HG02973 (cell line): ENCODE measurements around the gene STAMBP.
A peak's percentile ranks its signal among the peaks of the same experiment; 100 is the strongest.
"Not testable (repeated sequence)": the region's sequence is repeated elsewhere in the genome, so short reads cannot be mapped to it uniquely, and the experiment has no call there.

Source experiments
- ATAC-seq: cut with Tn5 transposase; IDR thresholded peaks from one replicate; pipeline ENCODE4 v1.9.1; 2021; ENCODE audit warnings: moderate library complexity; ENCODE audit not compliant: unreplicated experiment

The STAMBP gene

DNA sequence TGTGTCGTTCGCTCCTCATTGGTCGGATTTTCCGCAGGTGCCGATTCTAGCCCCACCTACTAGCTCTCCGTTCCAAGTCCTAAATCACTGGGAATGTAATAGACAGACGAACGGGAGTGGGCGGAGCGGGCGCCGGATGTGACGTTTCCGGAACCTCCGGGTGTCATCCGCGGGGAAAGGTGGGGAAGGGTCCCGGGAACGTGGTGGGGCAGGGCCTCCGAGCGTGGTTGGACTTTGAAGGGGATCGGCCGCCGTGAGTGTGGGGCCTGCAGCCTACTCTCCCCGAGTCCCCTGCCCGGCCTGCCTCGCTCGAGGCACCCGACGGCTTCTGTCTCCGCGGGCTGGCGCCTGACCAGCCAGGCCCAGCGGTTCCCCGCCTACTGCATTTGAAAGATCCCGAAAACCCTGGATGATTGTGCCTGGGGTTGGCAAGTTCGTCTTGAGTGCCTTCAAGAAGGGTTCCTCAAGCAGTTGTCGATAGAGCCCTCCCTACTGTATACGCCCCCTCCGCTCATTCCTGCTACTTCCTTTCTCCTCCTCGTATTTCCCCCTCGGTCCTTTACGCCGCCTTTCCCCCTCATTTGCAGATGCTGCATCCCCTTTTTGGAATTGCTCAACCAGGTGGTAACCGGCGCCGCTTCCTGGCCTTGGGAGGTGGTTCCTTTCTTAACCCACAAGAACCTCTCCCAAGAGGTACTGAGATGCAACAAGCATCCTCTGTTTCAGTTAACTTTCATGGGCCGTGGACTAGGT lies at the start of gene STAMBP:
Gene STAMBP, plus strand, starts transcription at position 144 of the 753 bp plus-strand sequence. CDS start 1,896 bp downstream, outside the sequence.
- peak; percentile 70 for ATAC-seq

- ATAC-seq = peak; percentile 99
These were observed 49.1 kb upstream of the STAMBP start, which contains the start of gene DUSP11 for GRCh38 chr2:73779467-73780236. DUSP11 (minus strand) TSS chr2:73780103; CDS start chr2:73779974, 129 bp downstream.

DNA sequence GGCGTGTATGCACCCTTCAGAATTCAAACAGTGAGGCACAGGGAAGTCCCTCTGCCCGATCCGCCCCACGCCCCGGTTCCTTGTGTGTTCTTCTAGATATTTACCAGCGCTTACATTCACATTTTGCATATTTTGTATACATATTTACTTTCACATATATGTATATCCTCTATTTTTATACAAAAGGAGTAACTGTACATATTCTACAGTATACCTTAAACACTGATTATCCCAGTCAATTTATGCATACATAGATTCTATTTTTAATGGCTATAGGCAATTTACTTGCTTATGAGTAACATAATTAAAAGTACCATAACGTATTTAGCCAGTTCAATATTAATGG lies 48.6 kb upstream of the STAMBP start:
- no peak for ATAC-seq

DNA sequence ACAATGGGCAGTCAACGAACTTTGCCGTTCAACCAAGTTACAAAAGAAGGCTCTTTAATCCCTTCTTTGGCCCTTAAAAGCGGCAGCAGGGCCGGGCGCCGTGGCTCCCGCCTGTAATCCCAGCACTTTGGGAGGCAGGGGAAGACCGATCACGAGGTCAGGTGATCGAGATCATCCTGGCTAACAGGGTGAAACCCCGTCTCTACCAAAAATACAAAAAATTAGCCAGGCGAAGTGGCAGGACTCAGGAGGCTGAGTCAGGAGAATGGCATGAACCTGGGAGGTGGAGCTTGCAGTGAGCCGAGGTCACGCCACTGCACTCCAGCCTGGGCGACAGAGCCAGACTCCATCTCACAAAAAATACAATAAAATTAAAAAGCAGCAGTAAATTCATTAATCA lies 45.4 kb upstream of the STAMBP start:
- not testable (repeated sequence) for ATAC-seq

DNA sequence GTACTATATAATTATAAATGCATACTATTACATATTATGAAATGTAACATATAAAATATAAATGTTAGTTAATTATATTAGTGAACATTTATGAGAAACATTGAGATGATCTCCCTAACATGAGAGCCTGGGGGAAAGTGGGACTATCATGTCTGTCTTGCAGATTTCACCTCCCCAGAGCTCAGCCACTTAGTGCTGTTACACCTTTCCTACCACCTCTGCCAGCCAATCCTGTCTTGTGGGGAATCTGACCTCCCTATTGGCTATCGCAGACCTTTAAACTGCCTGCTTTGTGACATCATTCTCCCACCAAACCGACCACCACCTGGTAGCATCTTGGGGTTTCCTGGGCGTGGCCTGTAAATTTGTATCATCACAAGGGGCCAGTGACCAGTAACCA lies 44.9 kb upstream of the STAMBP start, which contains the start of gene C2orf78:
Gene C2orf78, plus strand, starts transcription at position 301 of the 400 bp plus-strand sequence. CDS start 127 bp downstream, outside the sequence.
- not testable (repeated sequence) for ATAC-seq

- no peak for ATAC-seq
These were observed 16.9 kb upstream of the STAMBP start for GRCh38 chr2:73811878-73812277.

- ATAC-seq = no peak
These were observed 16.1 kb upstream of the STAMBP start for GRCh38 chr2:73812635-73813034.

GRCh38 chr2:73818296-73818695 lies 10.5 kb upstream of the STAMBP start:
- no peak for ATAC-seq

GRCh38 chr2:73821227-73821626 lies 7.5 kb upstream of the STAMBP start:
- ATAC-seq = peak; percentile 51

GRCh38 chr2:73821669-73822068 lies 7.1 kb upstream of the STAMBP start:
- no peak for ATAC-seq

GRCh38 chr2:73822276-73822675 lies 6.5 kb upstream of the STAMBP start:
- peak; percentile 59 for ATAC-seq

DNA sequence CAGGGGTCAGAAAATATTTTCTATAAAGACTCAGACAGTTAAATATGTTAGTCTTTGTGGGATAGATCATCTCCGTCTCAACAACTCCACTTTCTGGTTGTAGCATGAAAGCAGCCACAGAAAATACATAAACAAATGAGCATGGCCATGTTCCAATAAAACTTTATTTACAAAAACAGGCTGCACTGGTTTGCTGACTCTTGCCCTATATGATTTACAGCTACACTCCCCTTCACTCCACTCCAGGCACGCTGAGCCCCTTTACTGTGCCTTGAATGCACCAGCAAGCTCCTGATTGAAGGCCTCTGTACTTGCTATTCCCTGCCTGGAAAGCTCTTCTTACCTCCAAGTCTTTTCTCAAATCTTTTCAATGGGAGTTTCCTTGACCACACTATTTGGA lies 5.8 kb upstream of the STAMBP start:
- no peak for ATAC-seq

DNA sequence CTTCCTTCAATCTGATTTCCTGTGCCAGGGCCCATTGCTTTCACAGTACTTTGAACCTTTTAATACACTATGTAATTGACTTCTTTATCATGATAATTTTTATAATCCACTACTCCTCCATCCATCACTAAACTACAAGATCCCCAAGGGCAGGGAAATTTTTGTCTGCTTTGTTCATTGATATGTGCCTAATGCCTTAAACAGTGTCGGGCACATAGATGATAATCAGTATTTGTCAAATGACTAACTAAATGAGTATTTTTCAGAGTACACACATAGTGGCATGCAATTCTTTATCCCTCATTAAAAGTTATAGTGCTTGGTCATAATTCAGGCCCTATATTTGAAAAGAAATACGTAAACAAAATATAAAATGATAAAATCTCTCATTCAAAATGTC lies 5.3 kb upstream of the STAMBP start:
- no peak for ATAC-seq

- ATAC-seq = no peak
These were observed 4.7 kb upstream of the STAMBP start for GRCh38 chr2:73823916-73824523.

- no peak for ATAC-seq
These were observed 3.4 kb upstream of the STAMBP start for GRCh38 chr2:73825408-73825807.

- no peak for ATAC-seq
These were observed 1.7 kb upstream of the STAMBP start for GRCh38 chr2:73827018-73827417.

DNA sequence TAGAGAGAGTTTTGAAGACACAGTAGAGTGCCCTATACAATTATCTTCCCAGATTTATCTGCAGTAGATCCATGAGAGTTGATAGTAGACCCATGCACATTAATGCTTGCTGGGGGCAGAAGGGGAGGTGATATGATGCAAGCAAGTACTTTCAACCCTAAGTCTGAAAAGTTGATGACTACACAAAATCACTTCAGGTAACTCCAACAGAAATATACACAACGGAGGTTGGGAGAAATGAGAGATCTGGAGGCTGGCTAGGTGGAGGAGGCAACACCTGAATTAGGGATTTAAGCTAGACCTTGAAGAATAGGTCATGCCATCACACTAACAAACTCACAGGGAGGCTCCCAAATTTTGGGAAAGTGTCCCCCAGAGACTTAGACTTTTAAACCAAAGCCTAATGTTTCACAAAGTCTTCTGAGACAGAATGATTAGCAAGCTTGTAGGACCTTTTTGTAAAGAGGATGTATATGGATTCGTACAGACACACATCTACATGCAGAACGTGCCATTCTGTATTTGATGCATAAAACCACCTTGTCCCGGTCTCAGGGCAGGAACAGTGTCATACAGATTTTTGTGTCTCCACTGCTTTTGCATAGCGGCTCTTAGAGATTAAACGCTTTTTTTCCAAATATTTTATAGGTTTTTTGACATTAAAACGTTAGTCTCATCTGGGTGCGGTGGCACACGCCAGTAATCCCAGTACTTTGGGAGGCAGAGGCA lies 937 bp upstream of the STAMBP start:
- ATAC-seq = no peak

DNA sequence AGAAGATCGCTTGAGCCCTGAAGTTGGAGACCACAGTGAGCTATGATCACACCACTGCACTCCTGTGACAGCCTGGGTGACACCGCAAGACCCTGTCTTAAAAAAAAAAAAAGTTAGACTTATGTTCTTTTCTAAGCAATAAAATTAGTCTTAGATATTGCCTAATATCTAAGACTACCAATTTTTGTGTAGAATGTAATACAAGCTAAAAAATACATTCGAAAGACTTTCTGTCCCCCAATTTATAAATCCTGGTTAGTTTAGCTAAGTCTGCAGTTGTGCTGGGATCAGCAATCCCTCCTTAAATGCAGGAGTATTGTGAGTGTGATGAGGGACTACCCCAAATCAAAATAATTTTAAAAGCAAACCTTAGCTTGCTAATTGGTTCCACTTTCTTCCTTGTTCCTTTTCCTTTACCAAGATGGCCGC lies 358 bp upstream of the STAMBP start:
- no peak for ATAC-seq

- no peak for ATAC-seq
These were observed 2.2 kb downstream of the STAMBP start for GRCh38 chr2:73830871-73831401.

DNA sequence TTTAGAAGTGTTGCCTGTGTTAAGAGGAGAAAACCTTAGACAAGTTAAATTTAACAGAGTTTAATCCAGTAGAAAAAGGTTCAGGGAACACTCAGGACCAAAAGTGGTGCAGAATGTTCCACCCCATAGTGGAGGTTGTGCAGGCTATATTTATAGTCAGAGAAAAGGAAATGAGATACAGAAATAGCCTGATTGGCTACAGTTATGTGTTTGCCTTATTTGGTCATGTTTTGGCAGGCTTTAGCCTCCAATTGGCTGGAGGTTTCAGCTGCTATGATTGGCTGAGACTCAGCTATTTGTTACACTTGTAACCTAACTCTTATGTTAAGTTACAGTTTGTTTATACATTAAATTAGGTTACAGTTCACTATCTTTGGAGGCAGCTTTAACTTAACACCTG lies 4.2 kb downstream of the STAMBP start:
- no peak for ATAC-seq
